HCT116 (cell line): Measurements from ENCODE around the gene RNH1. TPM values are rescaled to one million over a fixed set of nuclear protein-coding genes. Genes with fewer than 3 reads are reported as not detected.

ENCODE experiments used
- ATAC-seq: fragments of 200-7000 bp; cut with Tn5 transposase; 2 replicates; pipeline ENCODE4 v1.9.1; 2020; ENCODE audit warnings: mild to moderate bottlenecking, moderate library complexity
- BruUV-seq: library from RNA; stranded (reverse); fragments of 400-500 nt; replicated peaks from 2 replicates; lab custom pipeline; 2021; lab: Mats Ljungman, UMichigan
- CTCF ChIA-PET: fragments of 300-600 bp; sonication (Branson Sonifier 250); formaldehyde crosslinking; loops from one replicate; lab custom pipeline; 2021; ENCODE audit warnings: antibody characterized with exemption; lab: Charles Lee
- POLR2A ChIA-PET: fragments of 300-600, 350-600 bp; sonication (Branson Sonifier 250); formaldehyde crosslinking; loops from one replicate; lab custom pipeline; 2021; ENCODE audit warnings: antibody characterized with exemption; lab: Charles Lee
- RAD21 ChIA-PET, 2 experiments: fragments of 300-600 bp; sonication (Branson Sonifier 250); formaldehyde crosslinking; loops; one replicate each; lab custom pipeline; 2023; ENCODE audit warnings: low total read pairs in 2 of 2; ENCODE audit not compliant: uncharacterized antibody in 2 of 2, unreplicated experiment in 2 of 2, low non-redundant PET in 1 of 2; lab: Charles Lee
- DNase-seq: peaks from one replicate; pipeline ENCODE4 v3.0.0-alpha.2; 2010; ENCODE audit warnings: low read depth, low spot score
- H2AFZ ChIP-seq: fragments of 200-600 bp; shearing (Covaris generic), sonication (generic); 2 replicates; pipeline ENCODE4 v1.6.1; 2017; ENCODE audit warnings: low read depth, mixed run types, mixed read lengths, antibody characterized with exemption, low read length; ENCODE audit not compliant: poor library complexity, severe bottlenecking
- H3K27ac ChIP-seq: 2 replicates; pipeline ENCODE4 v1.5.1; 2012; ENCODE audit warnings: low read depth, low read length
- H3K27me3 ChIP-seq: fragments of 200-600 bp; sonication (generic); 2 replicates; pipeline ENCODE4 v1.6.1; 2016; ENCODE audit warnings: mixed run types, low read length, mixed read lengths; ENCODE audit not compliant: insufficient read depth
- H3K36me3 ChIP-seq, 2 experiments: fragments of 200-500 bp in 1 of 2; fragments of 200-600 bp in 1 of 2; sonication (Bioruptor generic) in 1 of 2; sonication (generic) in 1 of 2; 2 replicates each; pipeline versions ENCODE4 v1.5.1 to v1.6.1; 2014 to 2016; ENCODE audit warnings: low read length in 2 of 2, inconsistent platforms in 1 of 2, mixed read lengths in 1 of 2, mixed run types in 1 of 2; ENCODE audit not compliant: insufficient read depth in 2 of 2, control insufficient read depth in 1 of 2
- H3K4me1 ChIP-seq, 2 experiments: fragments of 200-600 bp in 1 of 2; sonication (generic) in 1 of 2; 2 replicates each; pipeline versions ENCODE4 v1.5.1 to v1.6.1; 2012 to 2017; ENCODE audit warnings: low read length in 2 of 2, inconsistent platforms in 1 of 2, mild to moderate bottlenecking in 1 of 2, mixed read lengths in 1 of 2, mixed run types in 1 of 2, moderate library complexity in 1 of 2; ENCODE audit not compliant: insufficient read depth in 2 of 2, control insufficient read depth in 1 of 2
- H3K4me2 ChIP-seq: fragments of 200-600 bp; sonication (generic); 2 replicates; pipeline ENCODE4 v1.6.1; 2017; ENCODE audit warnings: mixed run types, low read length, mixed read lengths
- H3K4me3 ChIP-seq, 2 experiments: fragments of 200-600 bp in 1 of 2; sonication (generic) in 1 of 2; replicated peaks in 1 of 2; 2 replicates each; pipeline ENCODE4 v1.5.1; 2011 to 2016; ENCODE audit warnings: low read length in 2 of 2, control low read depth in 1 of 2, low read depth in 1 of 2, mild to moderate bottlenecking in 1 of 2, mixed read lengths in 1 of 2, mixed run types in 1 of 2
- H3K79me2 ChIP-seq: fragments of 200-600 bp; sonication (generic); 2 replicates; pipeline ENCODE4 v1.6.1; 2017; ENCODE audit warnings: mild to moderate bottlenecking, mixed run types, low read length, moderate library complexity, mixed read lengths; ENCODE audit not compliant: insufficient read depth
- H3K9ac ChIP-seq: fragments of 200-600 bp; sonication (generic); 2 replicates; pipeline ENCODE4 v1.6.1; 2016; ENCODE audit warnings: low read length, mixed read lengths
- H3K9me2 ChIP-seq: fragments of 200-600 bp; sonication (generic), shearing (Covaris generic); 2 replicates; pipeline ENCODE4 v1.6.1; 2017; ENCODE audit warnings: mixed run types, mild to moderate bottlenecking, moderate library complexity; ENCODE audit not compliant: insufficient read depth
- H3K9me3 ChIP-seq, 2 experiments: fragments of 200-500 bp in 1 of 2; fragments of 200-600 bp in 1 of 2; sonication (Bioruptor generic) in 1 of 2; sonication (generic) in 1 of 2; 2 replicates each; pipeline ENCODE4 v1.6.1; 2014 to 2017; ENCODE audit warnings: low read length in 2 of 2, mixed read lengths in 2 of 2, inconsistent platforms in 1 of 2, low read depth in 1 of 2, mild to moderate bottlenecking in 1 of 2, mixed run types in 1 of 2, moderate library complexity in 1 of 2; ENCODE audit not compliant: control insufficient read depth in 1 of 2, insufficient read depth in 1 of 2
- H4K20me1 ChIP-seq: fragments of 200-600 bp; sonication (generic), shearing (Covaris generic); 2 replicates; pipeline ENCODE4 v1.6.1; 2017; ENCODE audit warnings: mixed run types, mild to moderate bottlenecking, moderate library complexity; ENCODE audit not compliant: insufficient read depth
- CBX3 ChIP-seq: IDR thresholded peaks from 2 replicates; pipeline ENCODE4 v1.6.1; 2012; ENCODE audit warnings: low read depth
- CEBPB ChIP-seq: IDR thresholded peaks from 2 replicates; pipeline ENCODE4 v1.6.1; 2012; ENCODE audit warnings: low read depth
- CTCF ChIP-seq, 3 experiments: fragments of 200-600 bp in 1 of 3; sonication (generic) in 1 of 3; IDR thresholded peaks in 2 of 3; conservative IDR thresholded peaks in 1 of 3; 2 replicates each; pipeline ENCODE4 v1.5.1; 2012 to 2017; ENCODE audit warnings: low read depth in 2 of 3, low read length in 2 of 3, antibody characterized with exemption in 1 of 3, borderline replicate concordance in 1 of 3, control low read depth in 1 of 3, mild to moderate bottlenecking in 1 of 3, mixed read lengths in 1 of 3, mixed run types in 1 of 3, moderate library complexity in 1 of 3; ENCODE audit not compliant: insufficient read depth in 1 of 3
- EZH2 ChIP-seq: fragments of 200-600 bp; sonication (generic); IDR thresholded peaks from 2 replicates; pipeline ENCODE4 v1.6.1; 2017; ENCODE audit warnings: antibody characterized with exemption, mixed run types
- FOSL1 ChIP-seq: IDR thresholded peaks from 2 replicates; pipeline ENCODE4 v1.6.1; 2012; ENCODE audit warnings: low read depth
- JUND ChIP-seq: IDR thresholded peaks from 2 replicates; pipeline ENCODE4 v1.6.1; 2012
- POLR2A ChIP-seq: IDR thresholded peaks from 2 replicates; pipeline ENCODE4 v1.7.0; 2011; ENCODE audit warnings: borderline replicate concordance; ENCODE audit not compliant: insufficient read depth, insufficient read length; ENCODE audit errors: extremely low read depth
- POLR2AphosphoS5 ChIP-seq: IDR thresholded peaks from 2 replicates; pipeline ENCODE4 v1.6.1; 2011; ENCODE audit warnings: mild to moderate bottlenecking, low read depth, low read length, moderate library complexity
- SIN3A ChIP-seq: IDR thresholded peaks from 2 replicates; pipeline ENCODE4 v1.6.1; 2012; ENCODE audit warnings: low read depth
- SRF ChIP-seq: IDR thresholded peaks from 2 replicates; pipeline ENCODE4 v1.6.1; 2012; ENCODE audit warnings: low read depth
- TCF7L2 ChIP-seq: IDR thresholded peaks from 2 replicates; pipeline ENCODE4 v1.7.0; 2011; ENCODE audit warnings: borderline replicate concordance, inconsistent platforms; ENCODE audit not compliant: insufficient read depth, insufficient read length; ENCODE audit errors: extremely low read depth
- ZBTB33 ChIP-seq: IDR thresholded peaks from 2 replicates; pipeline ENCODE4 v1.6.1; 2011; ENCODE audit warnings: mild to moderate bottlenecking, low read length, moderate library complexity; ENCODE audit not compliant: insufficient replicate concordance; ENCODE audit errors: extremely low read depth
- ZFX ChIP-seq: fragments of 450-650 bp; IDR thresholded peaks from 2 replicates; pipeline ENCODE4 v1.6.1; 2017
- intact Hi-C: fragments of 100-400 bp; cut with micrococcal nuclease; formaldehyde crosslinking; loops from 2 replicates; pipeline ENCODE4 v1.10.0; 2022
- total RNA-seq: library from RNA; stranded (reverse); gene quantifications from one replicate; pipeline ENCODE4 v1.2.1, GENCODE V29; 2021; ENCODE audit not compliant: unreplicated experiment
- TF ChIP-seq, protein P1 (sequence below): IDR thresholded peaks from 2 replicates; pipeline ENCODE4 v1.6.1; 2012
- TF ChIP-seq, protein P2 (sequence below): IDR thresholded peaks from 2 replicates; pipeline ENCODE4 v1.6.1; 2012
- TF ChIP-seq, protein P3 (sequence below): IDR thresholded peaks from 2 replicates; pipeline ENCODE4 v1.6.1; 2012; ENCODE audit warnings: low read depth

The RNH1 gene
- total RNA-seq, 1 experiment from 2014 or later = 120 TPM

- intact Hi-C loops = loop anchor here (5.0 kb wide), 1 partner anchor 62 kb away; no protein-coding TSS in a partner anchor
These were observed 1.9 kb upstream of the RNH1 start for GRCh38 chr11:508956-509355.

More at GRCh38 chr11:508956-509355, 1.9 kb upstream of the RNH1 start:
- Histone ChIP-seq H3K27me3 (no peaks in the 10 kb centered on the region), H3K79me2 (peaks cover 33% of the 10 kb centered on the region), H4K20me1 (no peaks in the 10 kb centered on the region), H3K4me1 (peaks cover 6 to 22% of the 10 kb centered on the region in 2 experiments; a peak in 3 of 4 replicates), H3K9me3 (no peaks in the 10 kb centered on the region; a peak in 1 of 4 replicates), H3K4me3 (no peak overlapping the region), H3K9ac (no peak overlapping the region), H3K27ac (no peak overlapping the region), H2AFZ (no peak overlapping the region), H3K36me3 (peaks cover 0 to 19% of the 10 kb centered on the region in 2 experiments; a peak in 2 of 4 replicates), H3K9me2 (no peaks in the 10 kb centered on the region), H3K4me2 (no peak overlapping the region)
- CTCF ChIA-PET = no interaction called here
- RAD21 ChIA-PET = no interaction called here
- ATAC-seq (no peak), DNase-seq (no peak)
- BruUV-seq = TSS peak; percentile 57
- no peak for TF ChIP-seq EZH2
- no peak for TF ChIP-seq CEBPB
- no peak for TF ChIP-seq JUND
- no peak for TF ChIP-seq FOSL1
- TF ChIP-seq, protein P1, sequence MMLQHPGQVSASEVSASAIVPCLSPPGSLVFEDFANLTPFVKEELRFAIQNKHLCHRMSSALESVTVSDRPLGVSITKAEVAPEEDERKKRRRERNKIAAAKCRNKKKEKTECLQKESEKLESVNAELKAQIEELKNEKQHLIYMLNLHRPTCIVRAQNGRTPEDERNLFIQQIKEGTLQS = no peak
- no peak for TF ChIP-seq CTCF (IDR thresholded peaks at IDR 0.05 in 2 of 3, conservative IDR thresholded peaks at IDR 0.05 in 1 of 3; ENCODE audit: borderline replicate concordance in 1 of 3, insufficient read depth in 1 of 3, low read depth in 2 of 3, low read length in 2 of 3)
- no peak for TF ChIP-seq TCF7L2
- TF ChIP-seq POLR2AphosphoS5 = no peak
- TF ChIP-seq, protein P2, sequence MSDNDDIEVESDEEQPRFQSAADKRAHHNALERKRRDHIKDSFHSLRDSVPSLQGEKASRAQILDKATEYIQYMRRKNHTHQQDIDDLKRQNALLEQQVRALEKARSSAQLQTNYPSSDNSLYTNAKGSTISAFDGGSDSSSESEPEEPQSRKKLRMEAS = no peak
- no peak for TF ChIP-seq CBX3
- TF ChIP-seq SIN3A = no peak
- TF ChIP-seq, protein P3, sequence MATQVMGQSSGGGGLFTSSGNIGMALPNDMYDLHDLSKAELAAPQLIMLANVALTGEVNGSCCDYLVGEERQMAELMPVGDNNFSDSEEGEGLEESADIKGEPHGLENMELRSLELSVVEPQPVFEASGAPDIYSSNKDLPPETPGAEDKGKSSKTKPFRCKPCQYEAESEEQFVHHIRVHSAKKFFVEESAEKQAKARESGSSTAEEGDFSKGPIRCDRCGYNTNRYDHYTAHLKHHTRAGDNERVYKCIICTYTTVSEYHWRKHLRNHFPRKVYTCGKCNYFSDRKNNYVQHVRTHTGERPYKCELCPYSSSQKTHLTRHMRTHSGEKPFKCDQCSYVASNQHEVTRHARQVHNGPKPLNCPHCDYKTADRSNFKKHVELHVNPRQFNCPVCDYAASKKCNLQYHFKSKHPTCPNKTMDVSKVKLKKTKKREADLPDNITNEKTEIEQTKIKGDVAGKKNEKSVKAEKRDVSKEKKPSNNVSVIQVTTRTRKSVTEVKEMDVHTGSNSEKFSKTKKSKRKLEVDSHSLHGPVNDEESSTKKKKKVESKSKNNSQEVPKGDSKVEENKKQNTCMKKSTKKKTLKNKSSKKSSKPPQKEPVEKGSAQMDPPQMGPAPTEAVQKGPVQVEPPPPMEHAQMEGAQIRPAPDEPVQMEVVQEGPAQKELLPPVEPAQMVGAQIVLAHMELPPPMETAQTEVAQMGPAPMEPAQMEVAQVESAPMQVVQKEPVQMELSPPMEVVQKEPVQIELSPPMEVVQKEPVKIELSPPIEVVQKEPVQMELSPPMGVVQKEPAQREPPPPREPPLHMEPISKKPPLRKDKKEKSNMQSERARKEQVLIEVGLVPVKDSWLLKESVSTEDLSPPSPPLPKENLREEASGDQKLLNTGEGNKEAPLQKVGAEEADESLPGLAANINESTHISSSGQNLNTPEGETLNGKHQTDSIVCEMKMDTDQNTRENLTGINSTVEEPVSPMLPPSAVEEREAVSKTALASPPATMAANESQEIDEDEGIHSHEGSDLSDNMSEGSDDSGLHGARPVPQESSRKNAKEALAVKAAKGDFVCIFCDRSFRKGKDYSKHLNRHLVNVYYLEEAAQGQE = no peak
- no peak for TF ChIP-seq ZFX
- no peak for TF ChIP-seq POLR2A
- TF ChIP-seq SRF = no peak
- TF ChIP-seq ZBTB33 = no peak
- POLR2A ChIA-PET = interaction anchor here (1.0 kb wide), 1 partner anchor 27 kb away, joined by 5 read pairs; the partner anchor contains the start of gene HRAS
